Small intestine (tissue), 7 donors: ENCODE measurements around the gene ACSF3. TPM values are rescaled to one million over a fixed set of nuclear protein-coding genes. Genes with fewer than 3 reads are reported as not detected.

Experiments
- DNase-seq, 2 donors: peaks; one replicate each; pipeline versions ENCODE4 v3.0.0 to v3.0.0-alpha.2; 2013
- FAIRE-seq: peaks from 2 replicates; lab custom pipeline; 2012; peaks lifted over from hg19 to GRCh38; lab: Jason Lieb, UNC
- H3K27ac ChIP-seq, 3 donors: one replicate each; pipeline ENCODE4 v1.5.1; 2013; ENCODE audit warnings: low read length in 2 of 3, mild to moderate bottlenecking in 2 of 3, control low read depth in 1 of 3, inconsistent platforms in 1 of 3, low read depth in 1 of 3, moderate library complexity in 1 of 3
- H3K27me3 ChIP-seq, 3 donors: one replicate each; pipeline ENCODE4 v1.6.1; 2013; ENCODE audit warnings: low read length in 3 of 3, inconsistent platforms in 1 of 3; ENCODE audit not compliant: control insufficient read depth in 3 of 3, insufficient read depth in 3 of 3
- H3K36me3 ChIP-seq, 3 donors: one replicate each; pipeline ENCODE4 v1.6.1; 2013; ENCODE audit warnings: low read length in 3 of 3, inconsistent platforms in 1 of 3, low read depth in 1 of 3, mild to moderate bottlenecking in 1 of 3, moderate library complexity in 1 of 3; ENCODE audit not compliant: control insufficient read depth in 3 of 3, insufficient read depth in 2 of 3
- H3K4me1 ChIP-seq, 3 donors: one replicate each; pipeline ENCODE4 v1.6.1; 2013; ENCODE audit warnings: low read length in 2 of 3, inconsistent platforms in 1 of 3, low read depth in 1 of 3, mild to moderate bottlenecking in 1 of 3, moderate library complexity in 1 of 3; ENCODE audit not compliant: control insufficient read depth in 3 of 3, insufficient read depth in 2 of 3
- H3K4me3 ChIP-seq, 3 donors: one replicate each; pipeline ENCODE4 v1.5.1; 2013; ENCODE audit warnings: low read length in 3 of 3, control low read depth in 1 of 3, inconsistent platforms in 1 of 3, low read depth in 1 of 3, mild to moderate bottlenecking in 1 of 3, moderate library complexity in 1 of 3
- H3K9me3 ChIP-seq, 2 donors: one replicate each; pipeline ENCODE4 v1.6.1; 2013; ENCODE audit warnings: low read depth in 1 of 2, low read length in 1 of 2; ENCODE audit not compliant: control insufficient read depth in 2 of 2, insufficient read depth in 1 of 2
- WGBS, 3 donors: extraction: QIAGEN DNeasy Blood & Tissue Kit; methylation state at CpG; one replicate each; pipeline ENCODE4 v1.1.7; 2013; 5-methylcytosine and 5-hydroxymethylcytosine counted together
- polyA plus RNA-seq, 4 donors: library from polyadenylated mRNA; stranded (reverse) in 3 of 4; unstranded in 1 of 4; fragments of 200-250 nt in 3 of 4; fragments of 120-200 nt in 1 of 4; gene quantifications; one replicate each; pipeline versions ENCODE4 v1.2.1 to v1.2.3, GENCODE V29; 2013
- donor health status: healthy with polysubstance abuse.
- donor health status: control.
- donor health status: control.
- donor health status: Bipolar disorder and iron deficiency.
- donor health status: healthy.

ACSF3 gene
- polyA plus RNA-seq, 4 donors = 35.3 to 93.7 (median 58.7) TPM

DNA sequence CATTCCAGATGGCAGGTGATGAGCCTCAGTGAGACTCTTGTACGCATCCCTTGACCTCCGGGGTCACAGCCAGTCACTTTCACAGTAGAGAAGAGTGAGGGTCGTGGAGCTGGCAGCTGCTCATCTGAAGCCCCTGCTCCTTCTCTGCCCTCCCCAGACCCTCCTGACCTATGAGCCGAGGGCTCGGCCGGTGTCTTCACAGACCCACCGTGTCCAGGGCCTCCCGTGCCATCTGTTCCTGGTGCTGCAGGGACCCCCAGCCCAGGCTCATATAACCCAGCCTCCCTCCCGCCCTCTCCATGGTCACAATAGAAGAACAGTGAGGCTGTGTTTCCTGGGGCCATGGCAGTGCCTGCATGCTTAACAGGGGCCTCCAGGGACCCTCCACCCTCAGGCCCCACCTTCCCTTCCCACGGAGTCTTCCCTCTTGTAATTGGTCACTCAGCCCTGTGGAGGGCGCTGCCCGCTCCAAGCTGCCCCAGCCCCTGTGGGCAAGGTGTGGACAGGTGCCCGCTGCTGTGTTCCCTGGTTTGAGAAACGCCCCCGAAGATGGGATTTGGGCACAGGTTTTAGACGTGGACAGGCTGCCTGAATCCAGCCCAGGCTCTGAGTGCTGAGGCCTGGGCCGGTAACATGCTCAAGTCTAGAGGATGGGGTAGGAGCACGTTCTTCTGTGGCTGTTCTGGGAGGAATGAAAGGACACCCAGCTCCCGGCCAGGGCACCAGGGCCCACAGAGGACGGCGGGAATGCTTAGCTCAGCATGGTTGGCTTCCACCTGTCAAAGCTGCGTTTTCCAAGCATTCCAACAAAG is 38.7 kb downstream of the ACSF3 start:
- DNase-seq (no peak), FAIRE-seq (no peak)
- H3K27ac ChIP-seq = no peak overlapping the region
- H3K36me3 ChIP-seq = peaks cover 15 to 58% (median 15%) of the 10 kb centered on the region in 3 donors
- no peaks in the 10 kb centered on the region for H3K27me3 ChIP-seq
- 95 to 97% (median 96%) methylated on average over 22 of the region's 22 CpGs for WGBS, 3 donors
- H3K4me3 ChIP-seq = no peak overlapping the region
- H3K4me1 ChIP-seq = no peaks in the 10 kb centered on the region
- H3K9me3 ChIP-seq = peaks cover 0 to 13% of the 10 kb centered on the region in 2 donors

GRCh38 chr16:89133457-89134127 is 39.9 kb downstream of the ACSF3 start:
- 96 to 99% (median 96%) methylated on average over 23 to 25 of the region's 25 CpGs for WGBS, 3 donors
- FAIRE-seq (no peak), DNase-seq (no peak)
- H3K27ac ChIP-seq = no peak overlapping the region
- peaks cover 0 to 13% of the 10 kb centered on the region in 2 donors for H3K9me3 ChIP-seq
- H3K27me3 ChIP-seq = no peaks in the 10 kb centered on the region
- no peaks in the 10 kb centered on the region for H3K4me1 ChIP-seq
- H3K36me3 ChIP-seq = peaks cover 15 to 69% (median 16%) of the 10 kb centered on the region in 3 donors
- H3K4me3 ChIP-seq = no peak overlapping the region

- no peak overlapping the region for H3K4me3 ChIP-seq
- FAIRE-seq (no peak), DNase-seq (no peak)
- no peaks in the 10 kb centered on the region for H3K27me3 ChIP-seq
- H3K36me3 ChIP-seq = peaks cover 11 to 72% (median 16%) of the 10 kb centered on the region in 3 donors
- 95 to 97% (median 96%) methylated on average over 20 of the region's 20 CpGs for WGBS, 3 donors
- H3K9me3 ChIP-seq = peaks cover 0 to 9% of the 10 kb centered on the region in 2 donors
- no peaks in the 10 kb centered on the region for H3K4me1 ChIP-seq
- H3K27ac ChIP-seq = no peak overlapping the region
These were observed 40.6 kb downstream of the ACSF3 start for GRCh38 chr16:89134269-89134668.

- Histone ChIP-seq H3K27me3 (no peaks in the 10 kb centered on the region), H3K4me1 (no peaks in the 10 kb centered on the region), H3K36me3 (peaks cover 14 to 78% (median 16%) of the 10 kb centered on the region in 3 donors), H3K4me3 (no peak overlapping the region), H3K9me3 (peaks cover 0 to 6% of the 10 kb centered on the region in 2 donors), H3K27ac (no peak overlapping the region)
- DNase-seq = no peak
- 95 to 96% (median 96%) methylated on average over 11 of the region's 11 CpGs for WGBS, 3 donors
- FAIRE-seq = no peak
These were observed 41.5 kb downstream of the ACSF3 start for GRCh38 chr16:89135166-89135565.

- H3K27ac ChIP-seq = no peak overlapping the region
- H3K4me1 ChIP-seq = no peaks in the 10 kb centered on the region
- DNase-seq = no peak
- FAIRE-seq = no peak
- WGBS, 3 donors = 93 to 94% (median 94%) methylated on average over 35 of the region's 35 CpGs
- no peak overlapping the region for H3K4me3 ChIP-seq
- H3K36me3 ChIP-seq = peaks cover 16 to 84% (median 19%) of the 10 kb centered on the region in 3 donors
- no peaks in the 10 kb centered on the region for H3K9me3 ChIP-seq
- no peaks in the 10 kb centered on the region for H3K27me3 ChIP-seq
These were observed 42.5 kb downstream of the ACSF3 start for GRCh38 chr16:89135971-89136765.

DNA sequence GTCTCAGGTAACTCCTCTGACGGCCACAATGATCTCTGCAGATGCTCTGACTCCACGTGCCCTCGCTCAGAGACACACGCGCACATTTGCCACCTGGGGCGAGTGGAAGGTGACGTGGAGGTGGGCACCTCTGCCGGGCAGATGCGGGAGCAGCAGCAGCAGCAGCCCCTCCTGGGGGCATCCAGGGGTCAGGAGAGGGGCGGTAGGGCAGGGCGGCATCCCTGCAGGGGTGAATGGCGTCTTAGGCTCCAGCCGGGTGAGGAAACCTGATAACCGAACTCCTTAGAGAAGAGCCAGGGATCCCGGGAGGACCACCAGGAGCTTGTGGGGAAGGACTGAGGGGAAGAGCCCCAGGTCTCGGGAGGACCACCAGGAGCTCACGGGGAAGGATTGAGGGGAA is 43.3 kb downstream of the ACSF3 start:
- H3K27ac ChIP-seq = no peak overlapping the region
- no peaks in the 10 kb centered on the region for H3K9me3 ChIP-seq
- FAIRE-seq = no peak
- peaks cover 16 to 88% (median 22%) of the 10 kb centered on the region in 3 donors for H3K36me3 ChIP-seq
- H3K4me3 ChIP-seq = no peak overlapping the region
- no peak for DNase-seq
- no peaks in the 10 kb centered on the region for H3K4me1 ChIP-seq
- 93 to 96% (median 95%) methylated on average over 17 of the region's 17 CpGs for WGBS, 3 donors
- H3K27me3 ChIP-seq = no peaks in the 10 kb centered on the region

DNA sequence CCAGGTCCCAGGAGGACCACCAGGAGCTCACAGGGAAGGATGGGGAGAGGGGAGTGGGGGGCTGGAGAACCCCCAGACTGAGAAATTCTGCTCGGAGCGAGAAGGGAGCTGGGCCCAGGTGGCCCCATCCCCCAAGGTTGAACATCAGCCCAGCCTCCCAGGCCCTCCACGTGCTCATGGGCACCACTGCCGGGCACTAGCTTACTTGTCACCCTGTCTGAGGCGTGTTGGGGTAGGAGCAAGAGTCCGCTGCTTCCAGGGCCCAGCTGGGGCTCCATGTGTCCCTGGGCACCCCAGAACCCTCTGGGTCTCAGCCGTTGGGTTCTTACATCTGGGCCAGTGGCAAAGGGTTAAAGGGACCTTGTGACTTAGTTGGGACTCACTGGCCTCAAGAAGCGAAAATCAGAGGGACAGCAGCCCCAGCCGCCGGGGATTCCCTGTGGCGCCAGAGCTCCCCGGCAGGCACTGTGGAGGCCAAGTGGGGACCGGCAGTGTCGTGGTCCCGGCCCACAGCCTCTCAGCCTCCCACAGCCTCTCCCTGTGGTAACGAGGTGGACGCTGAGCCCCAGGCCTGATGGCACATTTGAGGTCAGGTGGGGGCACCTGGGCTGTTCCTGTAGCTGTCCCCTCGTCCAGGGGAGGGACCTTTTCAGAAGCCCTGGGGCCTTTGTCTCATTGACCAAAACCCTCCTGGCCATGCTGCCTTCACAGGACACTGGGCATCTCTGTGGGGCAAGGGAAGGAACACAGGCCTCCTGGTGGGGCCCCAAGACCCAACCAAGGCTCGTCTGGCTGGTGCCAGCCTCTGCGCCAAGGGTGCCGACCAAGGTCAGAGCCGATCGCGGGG is 44.2 kb downstream of the ACSF3 start:
- H3K27ac ChIP-seq = no peak overlapping the region
- H3K4me1 ChIP-seq = no peaks in the 10 kb centered on the region
- H3K27me3 ChIP-seq = no peaks in the 10 kb centered on the region
- FAIRE-seq (no peak), DNase-seq (no peak)
- H3K36me3 ChIP-seq = peaks cover 18 to 88% (median 22%) of the 10 kb centered on the region in 3 donors
- 91 to 92% (median 92%) methylated on average over 24 of the region's 24 CpGs for WGBS, 3 donors
- peaks cover 0 to 7% of the 10 kb centered on the region in 2 donors for H3K9me3 ChIP-seq
- H3K4me3 ChIP-seq = no peak overlapping the region
